GM21529 (cell line): ENCODE measurements around the gene SULT1A1.

Source experiments
- ATAC-seq: cut with Tn5 transposase; IDR thresholded peaks from one replicate; pipeline ENCODE4 v1.9.1; 2021; ENCODE audit not compliant: unreplicated experiment

SULT1A1 gene

DNA sequence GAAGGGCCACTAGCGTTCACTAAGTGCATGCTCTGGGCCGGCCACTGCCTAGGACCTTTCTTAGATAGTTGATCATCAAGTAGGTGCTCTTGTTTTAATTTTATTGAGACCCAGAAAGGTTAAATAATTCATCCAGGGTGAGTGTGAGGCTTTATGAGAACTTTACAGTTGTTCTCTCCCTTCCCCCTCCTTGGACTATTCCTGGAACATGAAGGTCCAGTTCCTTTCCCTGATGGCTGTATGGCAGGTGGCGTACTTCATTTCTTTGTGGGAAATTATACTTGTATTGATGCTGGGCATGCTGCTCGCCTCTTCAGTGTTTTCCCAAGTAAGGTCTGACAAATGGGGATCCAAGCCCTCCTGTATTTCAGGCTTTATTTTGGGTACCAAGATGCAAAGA, 47.6 kb downstream of the SULT1A1 start:
- no peak for ATAC-seq

DNA sequence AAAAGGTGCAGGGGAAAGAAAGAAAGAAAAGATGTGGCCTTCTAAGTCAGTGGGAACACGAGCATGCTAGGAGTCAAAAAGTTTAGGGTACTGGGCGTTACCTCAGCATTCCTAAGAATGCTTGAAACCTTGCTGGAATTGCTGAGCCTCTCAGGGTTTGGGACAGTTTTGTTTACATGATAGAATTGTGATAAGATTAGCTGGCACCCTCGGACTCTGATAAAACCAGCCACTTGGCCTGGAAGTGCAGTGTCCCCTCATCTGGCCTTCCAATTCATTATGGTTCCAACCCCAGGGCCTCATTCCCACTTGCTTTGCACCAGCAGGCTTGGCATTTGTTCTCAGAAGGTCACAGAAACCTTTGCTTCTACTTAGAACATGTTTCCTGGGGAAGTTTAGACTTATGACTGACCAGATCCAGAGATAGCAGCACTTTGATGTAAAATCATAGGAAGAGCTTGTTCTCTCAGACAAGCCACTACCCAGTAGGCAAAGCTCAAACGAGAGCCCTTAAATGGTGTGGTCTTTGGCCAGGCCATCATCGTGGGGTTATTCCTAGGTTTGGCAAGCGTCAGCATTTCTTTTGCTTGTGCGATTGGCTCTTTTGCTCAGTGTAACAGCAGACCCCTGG, 48.2 kb downstream of the SULT1A1 start:
- no peak for ATAC-seq

- ATAC-seq = no peak
Measured at GRCh38 chr16:28558456-28558855, 51.4 kb downstream of the SULT1A1 start.

DNA sequence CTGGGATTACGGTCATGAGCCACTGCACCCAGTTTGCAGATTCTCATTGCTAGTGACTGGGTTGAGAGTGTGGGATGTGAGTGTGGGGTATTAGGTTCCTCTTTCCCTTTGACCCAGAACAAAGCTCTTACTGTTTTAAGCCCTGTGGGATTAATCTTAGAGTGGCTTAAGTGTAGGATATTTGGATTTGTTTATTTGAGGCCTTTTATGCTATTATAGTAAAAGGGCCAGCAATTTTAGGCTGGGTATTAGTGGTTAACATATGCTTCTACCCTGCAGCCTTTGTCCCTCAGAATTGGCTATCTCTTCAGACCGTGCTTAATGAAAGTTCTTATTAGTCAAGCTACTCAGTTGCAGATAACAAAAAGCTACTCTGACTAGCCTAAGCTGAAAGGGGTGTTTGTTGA, 52.9 kb downstream of the SULT1A1 start:
- ATAC-seq = no peak

GRCh38 chr16:28555561-28555960, 54.3 kb downstream of the SULT1A1 start:
- ATAC-seq = no peak
